NCI-H2107 treated with DMSO at 0.1 percent for 48 hours (cell line): ENCODE results near the gene FAM89B.

Source experiments
- DNase-seq: peaks from one replicate; lab custom pipeline; 2025; ENCODE audit not compliant: unreplicated experiment; lab: John Stamatoyannopoulos, UW

FAM89B gene

GRCh38 chr11:65586676-65587075 is 14.3 kb downstream of the FAM89B start:
- no peak for DNase-seq

- no peak for DNase-seq
These were observed 16.1 kb downstream of the FAM89B start for GRCh38 chr11:65588199-65589054.

- no peak for DNase-seq
These were observed 17.3 kb downstream of the FAM89B start for GRCh38 chr11:65589444-65590239.

GRCh38 chr11:65590240-65590738 is 18.0 kb downstream of the FAM89B start:
- DNase-seq: peak; percentile 20

GRCh38 chr11:65591939-65592857 is 19.9 kb downstream of the FAM89B start:
- no peak for DNase-seq

GRCh38 chr11:65592858-65593517 is 20.6 kb downstream of the FAM89B start:
- DNase-seq: no peak

- no peak for DNase-seq
These were observed 21.4 kb downstream of the FAM89B start for GRCh38 chr11:65593518-65594414.

- no peak for DNase-seq
These were observed 22.8 kb downstream of the FAM89B start for GRCh38 chr11:65595131-65595530.

- DNase-seq: no peak
These were observed 23.4 kb downstream of the FAM89B start, which contains the start of gene KCNK7 for GRCh38 chr11:65595543-65596281. Gene KCNK7, minus strand, starts transcription at chr11:65595800. Its CDS starts 28 bp downstream, at chr11:65595772.

GRCh38 chr11:65596520-65596919 is 24.2 kb downstream of the FAM89B start:
- no peak for DNase-seq

GRCh38 chr11:65598258-65598699 is 25.9 kb downstream of the FAM89B start:
- DNase-seq: no peak

- no peak for DNase-seq
These were observed 27.0 kb downstream of the FAM89B start for GRCh38 chr11:65599216-65599954.

GRCh38 chr11:65599955-65600246 is 27.6 kb downstream of the FAM89B start:
- DNase-seq: no peak

- no peak for DNase-seq
These were observed 31.9 kb downstream of the FAM89B start for GRCh38 chr11:65604258-65604657.

- no peak for DNase-seq
These were observed 34.7 kb downstream of the FAM89B start for GRCh38 chr11:65606876-65607613.

GRCh38 chr11:65607614-65608426 is 35.5 kb downstream of the FAM89B start:
- DNase-seq: no peak
